Measurements from ENCODE around the gene ARID3C.

The ARID3C gene

DNA sequence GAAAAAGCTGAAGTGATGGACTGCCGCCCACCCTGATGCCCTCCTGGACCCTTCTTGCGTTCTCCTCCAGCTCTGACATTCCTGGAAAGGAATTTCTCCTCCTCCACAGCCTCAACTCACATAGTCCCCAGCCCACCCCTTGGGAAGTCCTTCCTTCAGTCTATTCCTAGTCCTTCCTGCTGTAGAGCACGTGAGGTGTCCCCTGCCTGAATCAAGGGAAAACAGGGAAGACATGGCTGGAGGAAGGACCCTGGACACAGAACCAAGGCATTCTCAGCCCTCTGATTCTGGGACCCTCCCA is 3.7 kb downstream of the ARID3C start:
- no peak for DNase-seq

DNA sequence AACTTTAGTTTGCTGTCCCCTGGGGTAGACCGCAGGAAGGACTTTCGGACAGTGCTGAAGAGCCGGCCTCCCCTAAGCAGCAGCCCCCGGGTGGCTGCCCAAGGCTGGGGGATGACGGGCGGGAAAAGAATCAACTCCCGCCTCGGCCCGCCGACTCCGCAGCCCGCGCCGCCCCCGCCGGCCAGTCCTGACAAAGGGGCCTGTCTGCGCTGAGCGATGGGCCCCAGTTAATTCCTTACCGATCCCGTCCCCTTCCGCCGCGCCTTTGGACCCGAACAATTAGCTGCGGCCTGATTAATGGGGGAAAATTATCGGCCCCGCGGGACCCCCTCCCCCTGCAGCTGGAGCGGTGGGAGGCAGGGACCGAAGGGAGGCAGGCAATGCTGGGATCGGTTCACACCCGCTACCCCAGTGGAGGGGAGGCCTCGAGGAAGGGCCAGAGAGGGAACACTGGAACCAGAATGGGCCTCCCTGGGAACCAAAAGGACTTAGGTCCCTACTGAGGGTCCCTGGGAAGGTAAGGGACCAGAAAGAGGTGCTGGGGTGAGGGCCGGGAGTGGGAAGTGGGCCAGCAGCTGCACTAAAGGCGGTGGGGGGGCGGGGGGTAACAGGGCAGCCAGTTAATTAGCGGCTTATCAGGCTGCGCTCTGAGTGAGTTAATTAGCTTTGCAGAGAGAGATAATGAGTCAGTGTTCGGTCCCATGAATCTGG is 4.2 kb downstream of the ARID3C start:
- DNase-seq: no peak

DNA sequence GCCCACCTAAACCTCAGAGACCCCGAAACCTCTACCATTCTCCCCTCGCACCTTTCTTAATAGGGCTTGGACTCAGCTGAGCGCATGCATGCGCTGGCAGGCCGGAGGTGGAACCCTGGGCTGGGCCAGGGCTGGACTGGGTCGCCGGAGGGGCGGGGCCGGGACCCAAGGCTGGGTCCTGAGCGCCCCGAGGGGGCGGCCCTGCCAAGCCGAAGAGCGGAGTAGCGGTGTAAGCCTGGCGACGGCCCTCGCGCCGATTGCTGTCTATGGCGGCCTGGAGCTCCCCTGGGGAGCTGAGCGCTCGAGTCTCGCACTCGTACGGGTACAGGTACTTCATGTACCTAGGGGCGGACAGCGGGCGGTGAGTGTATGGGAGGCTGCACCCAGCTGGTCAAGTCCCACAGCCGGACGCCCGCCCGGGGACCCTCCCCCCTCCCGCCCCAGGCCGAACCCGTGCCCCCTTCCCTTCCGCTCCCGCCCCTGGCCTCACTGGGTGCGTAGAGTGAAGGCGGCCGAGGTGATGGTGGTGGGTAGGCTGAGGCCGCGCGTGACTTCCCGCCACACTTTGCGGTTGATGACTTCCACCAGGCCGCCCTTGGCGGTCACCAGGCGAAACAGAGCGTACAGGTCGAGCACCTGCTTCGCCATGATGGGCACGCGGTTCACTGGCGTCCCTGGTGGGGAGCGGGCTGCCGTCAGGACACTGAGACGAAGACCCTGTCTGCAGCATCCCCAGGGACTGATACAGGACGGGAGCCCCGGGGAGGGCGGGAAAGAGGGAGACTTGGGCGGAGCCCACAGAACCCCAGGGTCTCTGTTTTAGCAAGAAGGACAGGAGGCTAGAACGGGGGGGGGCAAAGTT is 5.3 kb downstream of the ARID3C start:
- no peak for DNase-seq

DNA sequence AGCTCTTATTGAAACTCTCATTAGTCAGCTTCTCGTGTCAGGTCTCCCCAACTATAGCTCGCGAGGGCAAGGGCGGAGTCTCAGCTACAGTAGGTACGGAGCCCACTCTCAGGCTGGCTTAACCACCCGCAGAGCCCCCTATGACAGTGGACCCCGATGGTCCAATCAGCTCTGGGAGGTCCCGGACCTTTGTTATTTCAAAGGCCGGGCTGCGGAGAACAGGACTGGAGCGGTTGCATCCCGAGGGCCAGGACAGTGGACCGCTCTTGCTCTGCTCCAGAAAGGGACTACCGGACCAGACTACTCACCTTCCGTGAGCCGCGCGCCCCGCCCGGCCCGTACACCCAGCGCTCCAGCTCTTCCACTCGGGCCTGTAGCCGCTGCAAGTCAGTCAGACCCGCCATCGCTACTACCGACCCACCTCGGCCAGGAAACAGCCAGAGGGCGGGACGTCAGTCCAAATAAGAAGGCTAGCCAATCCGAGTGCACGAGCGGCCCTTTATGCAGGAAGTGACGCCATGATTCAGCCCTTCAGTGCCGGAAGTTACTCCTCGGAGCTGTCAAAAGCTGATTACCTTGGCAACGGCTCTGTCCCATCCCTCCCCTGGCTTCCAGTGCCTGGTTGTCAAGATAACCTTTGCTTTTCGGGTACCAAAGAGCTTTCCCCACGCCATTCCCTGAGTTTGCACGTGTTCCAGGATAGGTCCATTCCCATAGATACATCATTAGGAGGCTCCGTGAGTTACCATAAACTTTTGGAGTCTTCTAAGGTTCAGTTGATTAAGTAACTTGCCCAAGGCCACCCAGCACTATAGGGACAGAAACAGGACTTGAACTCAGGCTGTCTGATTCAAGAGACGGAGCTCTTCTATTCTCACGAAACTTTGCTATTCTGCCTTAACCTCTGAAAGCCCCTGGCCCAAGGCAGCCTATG is 8.5 kb downstream of the ARID3C start, which contains the start of gene DCTN3:
Gene DCTN3, minus strand, starts transcription at position 435 of the 934 bp plus-strand sequence. Its CDS starts 31 bp downstream, at position 404.
- DNase-seq: peak; percentile 95

DNA sequence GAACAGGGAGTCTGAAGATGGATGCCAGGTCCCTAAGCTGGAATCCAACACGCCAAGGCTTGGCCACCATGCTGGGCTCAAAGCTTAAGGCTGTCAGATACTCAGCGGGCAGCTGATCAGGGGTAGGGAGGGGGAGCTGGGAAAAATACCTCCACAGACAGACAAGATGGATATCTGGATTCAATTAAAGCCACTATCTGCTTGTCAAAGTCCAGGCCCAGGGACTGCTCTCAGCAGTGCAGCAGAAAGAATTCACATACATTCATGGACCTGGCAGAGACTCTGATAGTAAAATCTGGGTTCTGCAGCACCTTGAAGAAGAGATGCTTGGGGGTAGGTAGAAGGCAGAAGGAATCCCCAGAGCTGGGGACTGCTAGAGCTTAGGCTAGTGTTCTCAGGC is 13.7 kb downstream of the ARID3C start:
- DNase-seq: no peak

DNA sequence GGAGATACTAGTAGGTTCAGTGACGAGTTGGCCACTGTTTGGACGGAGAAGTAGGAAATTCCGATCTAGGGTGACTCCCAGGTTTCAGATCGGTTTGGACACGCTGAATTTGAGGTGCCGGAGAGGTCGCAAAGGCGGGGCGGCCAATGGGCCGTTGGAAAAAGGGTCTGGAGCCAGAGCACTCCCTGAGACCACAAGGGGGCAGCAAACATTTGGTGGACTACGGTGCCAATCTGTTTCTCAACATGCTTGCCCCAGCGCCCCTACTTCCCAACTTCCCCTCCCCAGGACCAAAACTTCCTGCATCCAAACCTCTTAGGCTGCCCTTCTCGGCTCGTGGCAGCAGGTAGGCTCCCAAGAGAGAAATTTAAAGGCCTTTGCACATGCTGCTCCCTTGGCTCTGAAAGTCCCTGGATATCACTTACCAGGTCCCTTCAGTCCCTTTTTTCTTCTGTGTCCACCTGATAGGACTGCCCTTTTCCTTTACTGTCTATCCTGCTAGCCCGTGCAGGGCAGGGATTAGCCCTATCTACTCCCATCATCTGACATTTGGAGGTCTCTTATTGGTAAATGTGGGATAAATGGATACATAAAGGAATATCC is 16.0 kb downstream of the ARID3C start:
- DNase-seq: peak; percentile 75

DNA sequence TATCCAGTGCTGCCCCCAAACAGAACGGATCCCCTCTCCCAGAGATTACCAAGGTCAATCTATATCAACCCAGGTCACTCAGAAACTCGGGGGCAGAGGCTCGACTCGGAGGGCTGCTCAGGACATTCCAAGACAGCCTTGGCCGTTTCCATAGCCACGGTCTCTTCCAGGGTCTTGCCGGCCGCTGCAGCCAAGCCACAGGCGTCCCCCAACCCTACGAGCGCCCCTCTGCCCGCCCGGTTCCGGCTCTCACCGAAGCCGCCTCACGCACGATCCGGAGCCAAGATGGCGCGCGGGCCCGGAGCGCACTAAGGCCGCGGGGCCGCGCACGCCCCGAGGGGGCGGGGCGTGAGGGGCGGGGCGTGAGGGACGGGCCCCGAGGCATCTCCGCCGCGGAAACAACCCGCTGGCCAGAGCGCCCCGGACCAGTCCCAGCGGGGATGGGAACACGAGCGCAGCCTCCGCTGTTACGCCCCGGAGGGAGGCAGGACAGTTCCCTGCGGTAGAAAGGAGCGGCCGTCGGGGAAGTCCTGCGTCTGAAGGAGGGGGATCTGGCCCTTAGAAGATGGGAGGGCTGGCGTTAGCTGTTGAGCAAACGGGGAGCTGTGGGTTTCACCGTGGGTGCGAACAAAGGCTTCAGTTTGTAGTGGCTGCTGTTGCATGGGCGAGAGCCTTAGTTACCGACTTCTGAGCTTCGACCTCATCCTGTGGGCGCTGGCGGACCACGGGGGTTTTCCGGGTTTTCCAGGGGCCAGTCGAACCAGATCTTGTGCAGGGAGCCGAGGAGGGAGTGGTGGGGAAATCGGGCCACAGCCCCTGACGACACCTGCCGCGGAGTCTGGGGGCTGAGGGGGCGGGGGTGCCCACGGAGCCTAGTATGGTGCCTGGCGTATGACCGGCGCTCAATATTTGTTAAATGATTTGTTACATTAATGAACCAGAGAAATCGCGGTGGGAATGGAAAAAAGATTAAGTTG is 16.8 kb downstream of the ARID3C start, which contains the start of gene RPP25L:
Gene RPP25L, minus strand, starts transcription at position 287 of the 977 bp plus-strand sequence. CDS start 801 bp downstream, outside the sequence.
- DNase-seq: peak; percentile 60

DNA sequence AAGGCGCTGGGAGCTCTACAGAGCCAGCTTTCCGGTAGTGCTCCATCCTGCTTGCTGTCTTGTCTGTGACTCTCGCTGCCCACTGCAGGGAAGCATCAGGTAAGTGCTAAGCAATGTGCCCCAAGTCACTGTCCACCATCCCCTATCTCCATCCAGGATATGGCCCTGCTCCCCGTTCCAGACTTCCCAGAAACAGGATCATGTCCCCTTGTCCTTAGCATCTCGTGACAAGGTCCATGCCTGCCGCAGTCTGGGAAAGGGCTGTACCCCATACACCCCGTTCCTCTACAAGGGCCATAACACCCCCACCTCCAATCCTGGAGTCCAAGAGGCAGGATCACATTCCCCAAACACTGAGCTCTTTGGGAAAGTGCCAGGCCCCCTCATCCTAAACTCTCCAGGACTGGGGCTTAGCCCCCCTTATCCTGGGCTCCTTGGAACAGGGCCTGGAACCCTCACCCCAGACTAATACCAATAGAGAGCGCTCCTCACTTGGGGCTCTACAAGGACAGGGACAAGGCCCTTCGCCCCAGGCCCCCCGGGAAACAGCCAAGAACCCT is 17.5 kb downstream of the ARID3C start:
- no peak for DNase-seq

DNA sequence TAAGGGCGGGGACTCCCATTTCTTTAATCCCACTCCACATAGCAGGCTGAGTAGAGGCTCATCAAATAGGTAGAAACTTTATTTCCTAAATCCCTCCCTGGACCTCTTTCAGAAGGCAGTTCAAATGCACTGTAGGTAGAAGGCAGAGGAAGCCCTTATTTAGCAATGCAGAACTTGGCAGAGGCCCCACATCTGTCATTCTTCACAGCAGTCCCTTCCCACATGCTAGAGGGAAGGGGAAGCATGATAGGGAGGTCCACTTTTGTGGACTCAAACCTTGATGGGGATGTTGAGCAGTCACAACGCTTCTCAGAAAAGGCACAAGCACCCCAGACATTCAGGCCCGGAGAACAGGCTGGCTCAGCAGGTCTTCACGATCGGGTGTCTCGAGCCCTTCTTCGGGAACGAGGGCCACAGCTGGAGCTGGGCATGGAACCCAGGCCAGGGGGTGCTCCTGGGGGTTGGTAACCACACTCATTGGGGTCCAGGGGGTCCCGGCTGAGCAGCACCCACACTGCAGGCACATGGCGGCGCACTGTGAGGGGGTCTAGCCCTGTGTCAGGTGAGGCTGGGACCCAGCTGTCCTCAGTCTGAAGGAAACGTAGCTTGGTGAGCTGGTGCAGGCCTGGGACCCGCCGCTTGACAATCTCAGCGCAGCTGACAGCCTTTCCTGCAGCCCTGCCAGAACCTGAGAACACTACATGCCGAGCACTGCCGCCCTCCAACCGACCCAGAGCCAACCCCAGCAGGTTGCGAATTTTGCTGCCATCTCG is 18.2 kb downstream of the ARID3C start:
- DNase-seq: no peak

DNA sequence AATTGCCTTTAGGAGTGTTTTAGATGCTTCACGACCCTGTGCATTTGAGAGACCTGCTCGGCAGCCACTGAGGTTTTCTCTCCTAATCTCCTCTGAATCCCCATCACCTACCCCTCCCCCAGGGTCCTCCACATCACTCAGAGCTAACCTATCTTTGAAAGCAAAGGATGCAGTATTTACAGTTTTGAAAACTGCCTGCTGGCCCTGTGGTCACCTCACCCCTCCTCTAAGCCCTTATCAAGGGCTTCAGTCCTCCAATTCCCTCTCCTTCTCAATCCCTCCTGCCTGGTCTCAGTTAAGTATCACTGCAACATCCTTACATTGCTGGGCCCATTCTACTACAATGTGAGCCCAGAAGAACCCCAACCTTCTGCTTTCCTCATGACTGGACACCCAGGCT is 21.5 kb downstream of the ARID3C start:
- DNase-seq: no peak

DNA sequence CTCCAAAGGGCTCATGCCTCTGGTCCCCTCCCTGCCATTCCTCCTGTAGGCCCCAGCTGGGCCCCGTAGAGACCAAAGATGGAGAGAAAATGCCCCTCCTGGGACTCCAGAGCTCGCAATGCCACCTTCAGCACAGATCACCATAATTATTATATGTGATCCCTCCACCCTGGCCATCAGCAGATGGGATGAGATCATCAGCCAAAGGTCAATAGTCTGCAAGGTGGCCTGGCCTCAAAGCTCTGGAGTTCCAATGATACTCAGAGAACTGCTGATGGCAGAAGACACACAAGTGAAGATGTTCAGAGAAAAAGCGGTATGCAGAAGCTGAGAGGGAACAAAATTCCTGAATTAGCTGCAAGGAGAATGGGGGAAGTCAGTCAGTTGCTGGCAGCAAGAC is 22.0 kb downstream of the ARID3C start:
- DNase-seq: no peak

DNA sequence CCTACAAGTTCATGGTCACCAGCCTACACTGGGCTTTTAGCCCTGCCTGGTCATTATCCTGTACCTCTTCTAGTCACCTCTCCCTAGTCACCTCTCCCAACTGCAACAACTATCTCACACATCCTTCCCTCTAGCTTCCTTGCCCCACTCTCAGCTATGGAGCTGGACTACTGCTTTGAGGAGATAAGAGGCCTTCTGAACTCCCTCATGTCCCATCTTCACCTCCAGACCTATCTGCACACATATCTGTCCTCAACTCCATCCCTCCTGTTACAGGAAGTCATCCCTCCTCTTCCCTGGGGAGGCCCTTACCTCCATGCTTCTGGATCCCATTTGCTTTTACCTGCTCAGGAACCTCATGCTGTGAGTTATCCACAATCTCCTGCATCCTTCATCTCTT is 22.7 kb downstream of the ARID3C start:
- DNase-seq: no peak

DNA sequence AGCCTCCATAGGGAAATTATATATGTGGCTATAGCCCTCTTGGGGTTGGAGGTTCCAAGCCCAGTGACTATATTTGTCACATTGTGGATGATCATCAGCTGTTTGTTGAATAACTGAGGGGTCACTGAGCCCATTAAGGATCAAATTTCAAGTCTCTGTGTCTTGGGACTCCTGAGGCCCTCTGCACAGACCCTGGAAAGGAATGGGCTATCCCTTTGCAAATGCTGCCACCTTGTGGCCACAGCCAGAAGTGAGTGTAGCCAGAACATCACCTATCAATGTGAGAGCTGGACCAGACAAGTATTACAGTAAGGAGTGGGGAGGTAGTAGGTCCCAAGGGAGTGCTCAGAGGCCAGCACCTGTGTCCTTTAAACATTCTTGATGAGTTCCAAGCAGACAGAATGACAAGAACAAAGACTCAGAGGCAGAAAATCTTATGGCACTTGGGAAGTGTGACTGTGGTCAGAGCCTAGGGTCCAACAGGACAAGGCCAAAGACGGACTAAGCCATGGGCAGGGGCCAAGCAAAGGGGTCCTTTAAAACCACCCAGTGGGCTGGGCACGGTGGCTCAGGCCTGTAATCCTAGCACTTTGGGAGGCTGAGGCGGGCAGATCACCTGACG is 25.1 kb downstream of the ARID3C start:
- DNase-seq: peak; percentile 67

DNA sequence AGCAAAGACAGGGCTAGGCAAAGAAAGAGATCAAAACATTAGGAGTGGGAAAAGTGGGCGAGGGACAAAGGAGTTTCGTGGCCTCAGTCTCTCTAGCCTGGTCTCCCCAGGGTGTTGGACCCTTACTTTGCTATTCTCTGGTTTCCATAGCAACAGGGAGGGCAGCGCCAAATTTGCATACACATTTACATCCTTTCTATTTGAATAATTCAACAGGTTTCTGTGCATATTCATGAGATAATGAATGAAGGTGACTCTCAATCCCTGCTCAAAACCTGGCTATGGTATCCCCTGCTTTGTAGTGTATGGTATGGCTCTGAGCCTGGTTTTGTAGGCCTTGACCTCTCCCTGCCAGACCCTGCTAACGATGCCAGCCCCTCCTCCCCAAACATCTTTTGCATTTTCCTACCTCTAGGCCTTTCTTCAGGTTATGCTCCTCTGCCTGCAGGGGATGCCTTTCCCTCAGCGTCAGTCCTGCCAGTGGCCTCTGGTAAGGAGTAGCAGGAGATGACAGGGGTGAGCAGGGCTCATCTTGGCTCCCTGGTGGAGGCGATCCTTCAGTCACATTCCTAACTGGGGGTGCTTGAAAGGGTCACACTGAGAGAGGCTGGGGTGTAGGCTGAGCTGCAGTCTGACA is 26.8 kb downstream of the ARID3C start:
- DNase-seq: no peak

DNA sequence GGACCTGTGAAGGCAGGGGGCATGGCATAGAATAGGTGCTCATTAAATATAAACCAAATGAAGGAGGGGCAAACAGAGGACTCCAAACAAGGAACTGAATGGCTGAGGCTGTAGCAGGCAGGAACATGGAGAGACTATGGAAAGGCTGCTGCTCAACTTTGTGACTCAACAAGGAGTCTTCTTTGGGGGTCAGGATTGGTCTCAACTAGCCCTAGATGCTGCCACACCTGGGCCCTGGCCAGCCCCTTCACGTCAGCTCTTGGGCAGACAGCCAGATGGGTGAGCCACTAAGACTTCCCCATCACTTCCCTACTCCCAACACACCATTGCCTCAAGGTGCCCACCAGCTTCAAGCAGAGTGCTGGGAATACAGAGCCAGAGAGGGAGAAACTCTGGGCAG is 28.0 kb downstream of the ARID3C start:
- no peak for DNase-seq

DNA sequence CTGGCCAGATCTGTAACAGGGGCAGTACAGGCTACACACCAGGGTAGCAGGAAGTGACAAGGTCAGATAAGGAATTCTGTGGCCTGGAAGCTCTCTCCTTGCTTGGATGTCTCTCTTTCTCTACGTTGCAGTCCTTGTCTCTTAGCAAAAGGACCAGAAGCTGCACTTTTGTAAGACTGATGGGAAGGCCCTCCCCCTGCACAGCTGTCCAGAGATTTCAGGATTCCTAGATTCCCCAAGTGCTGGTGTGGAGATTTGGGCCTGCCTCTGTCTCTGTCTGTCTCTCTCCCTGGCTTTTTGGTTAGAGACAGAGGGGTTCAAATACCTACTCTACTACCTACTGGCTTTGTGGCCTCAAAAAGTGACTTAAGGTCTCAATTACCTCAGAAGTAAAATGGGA is 29.3 kb downstream of the ARID3C start:
- DNase-seq: no peak

DNA sequence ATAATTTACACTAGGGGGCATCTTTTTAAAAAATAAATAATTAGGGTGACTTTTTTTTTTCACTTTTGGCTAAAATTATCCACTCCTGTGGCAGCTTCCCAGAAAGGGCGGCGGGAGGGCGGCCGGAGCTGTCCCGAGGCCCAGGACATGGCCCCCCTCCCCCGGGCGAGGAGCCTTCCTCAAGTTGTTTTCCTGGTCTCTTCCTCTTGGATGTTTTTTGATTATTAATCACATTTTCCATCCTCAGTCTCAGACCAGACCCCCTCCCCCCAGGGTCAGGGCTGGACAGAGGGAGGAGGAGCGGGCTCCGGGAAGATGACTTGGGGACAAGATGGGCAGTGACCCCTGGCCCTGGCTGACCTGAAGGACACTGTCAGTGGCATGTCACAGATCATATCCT is 34.7 kb downstream of the ARID3C start:
- no peak for DNase-seq

DNA sequence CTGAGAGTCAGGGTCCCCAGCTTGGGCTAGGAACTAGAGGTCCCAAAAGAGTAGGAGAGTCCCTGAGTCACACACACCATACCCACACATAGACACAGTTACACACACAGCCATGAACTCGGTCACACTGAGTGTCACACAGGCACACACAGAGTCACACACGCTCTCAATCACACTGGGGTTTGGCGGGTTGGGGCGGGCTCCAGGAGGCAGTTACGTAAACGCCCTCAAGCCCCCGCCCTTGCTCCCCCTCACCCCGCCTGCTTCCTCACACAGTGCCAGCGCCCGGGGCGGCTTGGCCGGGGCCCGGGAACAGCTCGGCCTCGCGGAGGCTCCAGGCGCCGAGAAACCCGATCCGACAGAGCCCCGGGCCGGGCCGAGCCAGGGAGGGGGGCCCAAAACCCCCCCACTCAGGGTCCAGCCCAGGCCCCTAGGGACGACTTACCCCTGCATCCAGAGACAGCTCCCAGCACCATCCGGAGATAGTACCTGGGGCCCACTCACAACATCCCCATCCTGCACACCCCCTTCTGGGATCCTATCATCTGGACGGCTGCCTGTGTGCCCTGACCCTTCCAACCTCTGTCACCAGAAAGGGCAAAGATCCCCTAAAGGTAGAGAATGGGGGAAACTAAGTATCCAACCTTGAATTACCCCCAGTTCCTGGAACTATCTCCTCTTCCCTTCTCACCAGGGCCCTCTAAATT is 35.8 kb downstream of the ARID3C start:
- DNase-seq: no peak
